Stimulated activated CD4-positive, alpha-beta T cell treated with anti-CD3 and anti-CD28 coated beads, Interleukin-4, amount 100 ng/mL, for 4 hours (primary cell): ENCODE data around the gene TAT.
"Not testable (repeated sequence)": the region's sequence is repeated elsewhere in the genome, so short reads cannot be mapped to it uniquely, and the experiment has no call there.

Source experiments
- DNase-seq, 2 experiments: peaks; one replicate each; pipeline ENCODE4 v3.0.0-alpha.2; 2020

Gene TAT

DNA sequence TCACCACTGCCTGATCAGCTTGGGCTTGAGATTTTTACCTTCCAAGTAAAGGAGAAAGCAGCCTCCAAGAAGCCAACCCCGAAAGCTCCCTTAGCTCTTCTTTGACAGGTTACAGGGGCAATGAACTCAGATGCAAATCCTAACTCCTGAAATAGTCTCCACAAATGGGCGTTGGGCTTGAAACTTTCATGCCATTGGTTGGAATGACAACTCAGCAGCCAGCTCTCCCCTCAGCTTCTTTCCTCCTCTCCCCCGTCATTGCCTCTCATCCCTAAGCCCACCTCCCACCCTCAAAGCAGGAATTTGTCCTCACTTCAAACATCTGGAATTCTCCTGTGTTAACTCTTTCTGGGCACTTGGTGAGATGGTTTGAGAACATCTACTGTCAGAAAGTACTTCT is at the start of gene TAT:
TAT (minus strand) TSS at position 122 of the 400 bp plus-strand sequence. CDS start 677 bp downstream, outside the sequence.
- DNase-seq: no peak

DNA sequence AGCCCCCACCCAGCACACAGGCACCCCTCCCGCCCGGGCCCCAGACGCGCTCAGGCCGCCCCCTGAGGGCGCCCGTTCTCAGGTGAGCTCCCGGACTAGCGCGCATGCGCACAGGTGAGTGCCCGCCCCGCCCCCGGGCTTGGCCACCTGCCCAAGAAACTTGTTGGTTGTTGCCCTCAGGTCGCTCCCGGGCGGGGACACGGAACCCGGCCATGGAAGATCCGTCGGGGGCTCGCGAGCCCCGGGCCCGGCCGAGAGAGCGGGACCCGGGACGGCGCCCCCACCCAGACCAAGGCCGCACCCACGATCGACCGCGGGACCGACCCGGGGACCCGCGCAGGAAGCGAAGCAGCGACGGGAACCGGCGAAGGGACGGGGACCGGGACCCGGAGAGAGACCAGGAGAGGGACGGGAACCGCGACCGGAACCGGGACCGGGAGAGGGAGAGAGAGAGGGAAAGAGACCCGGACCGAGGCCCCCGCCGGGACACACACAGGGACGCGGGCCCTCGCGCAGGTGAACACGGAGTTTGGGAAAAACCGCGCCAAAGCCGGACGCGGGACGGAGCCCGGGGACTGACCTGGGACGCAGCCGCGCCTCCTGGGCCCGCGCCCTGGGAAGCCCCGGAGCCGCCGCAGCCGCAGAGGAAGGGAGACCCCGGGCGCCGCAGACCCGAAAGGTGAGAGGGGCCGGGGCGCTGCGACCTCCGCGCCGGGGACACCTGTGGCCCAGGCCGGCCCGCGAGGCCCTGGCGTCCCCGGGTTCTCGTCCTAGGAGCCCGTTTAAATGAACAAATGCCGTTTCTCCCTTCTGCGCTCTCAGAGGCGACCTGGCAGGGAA is 49.3 kb upstream of the TAT start, which contains the start of gene MARVELD3:
MARVELD3 (plus strand) TSS at position 167 of the 840 bp plus-strand sequence; CDS start at position 213, 46 bp downstream.
- peak in 1 of 2 experiments; percentile 25 for DNase-seq

DNA sequence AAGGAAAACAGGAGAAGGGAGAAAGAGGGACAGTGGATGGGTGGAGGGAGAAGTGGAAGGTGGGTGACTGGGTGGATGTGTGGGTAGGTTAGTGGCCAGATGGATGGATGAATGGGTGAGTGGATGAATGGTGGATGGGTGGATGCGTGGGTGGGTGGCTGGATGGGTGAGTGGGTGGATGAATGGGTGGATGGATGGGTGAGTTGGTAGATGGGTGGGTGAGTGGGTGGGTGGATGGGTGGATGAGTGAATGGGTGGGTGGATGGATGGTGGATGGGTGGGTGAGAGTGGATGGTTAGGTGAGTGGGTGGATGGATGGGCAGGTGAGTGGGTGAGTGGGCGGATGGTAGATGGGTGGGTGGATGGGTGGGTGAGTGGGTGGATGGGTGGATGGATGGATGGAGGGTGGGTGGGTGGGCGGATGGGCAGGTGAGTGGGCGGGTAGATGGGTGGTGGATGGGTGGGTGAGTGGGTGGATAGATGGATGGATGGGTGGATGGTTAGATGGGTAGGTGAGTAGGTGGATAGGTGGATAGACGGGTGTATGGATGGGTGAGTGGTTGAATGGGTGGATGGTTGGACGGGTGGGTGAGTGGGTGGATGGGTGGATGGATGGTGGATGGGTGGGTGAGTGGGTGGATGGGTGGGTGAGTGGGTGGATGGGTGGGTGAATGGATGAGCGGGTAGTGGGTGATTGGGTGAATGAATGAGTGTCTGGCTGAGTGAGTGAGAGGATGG is 48.4 kb upstream of the TAT start:
- no peak for DNase-seq

DNA sequence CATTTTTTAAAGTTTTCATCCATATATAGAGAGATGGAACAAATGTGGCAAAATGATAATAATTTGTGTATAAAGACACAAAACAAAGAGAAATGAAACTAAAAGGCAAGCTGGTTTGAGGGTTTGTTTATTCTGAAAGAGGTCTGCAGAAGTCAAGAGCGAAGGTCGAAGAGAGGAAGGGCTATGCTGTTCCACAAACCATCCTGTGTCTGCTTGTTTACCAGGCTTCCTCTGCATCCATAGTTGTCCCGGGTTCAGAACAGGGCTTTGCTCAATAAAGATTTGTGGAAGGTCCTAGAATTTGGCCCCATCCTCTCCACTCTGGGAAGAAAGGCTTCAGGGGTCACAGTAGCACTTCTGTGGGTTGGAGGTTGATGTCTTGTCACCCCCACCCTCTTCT is 46.7 kb upstream of the TAT start:
- no peak for DNase-seq

DNA sequence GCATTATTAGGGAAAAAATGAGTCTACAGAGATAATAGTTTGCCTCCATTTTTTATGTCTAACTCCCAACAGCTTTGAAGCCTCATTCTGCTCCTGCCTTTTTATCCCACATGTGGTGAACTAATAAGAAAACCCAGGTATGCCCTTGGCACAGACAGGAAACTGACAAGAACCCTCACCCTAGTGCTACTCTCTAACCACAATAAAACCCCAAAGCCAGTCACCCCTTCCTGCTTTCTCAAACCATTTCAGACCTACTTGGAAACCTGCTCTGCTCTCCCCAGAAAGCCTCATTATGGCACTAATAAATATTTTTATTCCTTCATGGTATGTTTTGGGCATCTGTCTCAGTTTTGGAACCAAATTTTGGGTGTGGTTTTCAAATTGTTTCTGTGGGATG is 45.2 kb upstream of the TAT start:
- DNase-seq: no peak

DNA sequence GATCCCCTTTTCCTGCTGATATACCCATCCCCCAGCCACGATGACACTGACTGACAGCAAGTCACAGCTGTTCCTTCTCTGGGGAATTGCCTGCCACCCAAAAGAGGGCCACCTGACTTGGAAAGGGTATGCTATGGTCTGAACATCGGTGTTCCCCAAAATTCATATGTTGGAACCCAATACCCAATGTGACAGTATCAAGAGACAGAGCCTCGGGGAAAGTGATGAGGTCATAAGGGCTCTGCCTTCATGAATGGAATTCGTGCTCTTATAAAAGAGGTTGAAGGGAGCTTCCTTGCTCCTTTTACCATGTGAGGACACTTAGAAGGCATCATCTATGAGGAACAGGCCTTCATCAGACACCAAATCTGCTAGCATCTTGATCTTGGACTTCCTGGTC is 41.5 kb upstream of the TAT start:
- DNase-seq: no peak

DNA sequence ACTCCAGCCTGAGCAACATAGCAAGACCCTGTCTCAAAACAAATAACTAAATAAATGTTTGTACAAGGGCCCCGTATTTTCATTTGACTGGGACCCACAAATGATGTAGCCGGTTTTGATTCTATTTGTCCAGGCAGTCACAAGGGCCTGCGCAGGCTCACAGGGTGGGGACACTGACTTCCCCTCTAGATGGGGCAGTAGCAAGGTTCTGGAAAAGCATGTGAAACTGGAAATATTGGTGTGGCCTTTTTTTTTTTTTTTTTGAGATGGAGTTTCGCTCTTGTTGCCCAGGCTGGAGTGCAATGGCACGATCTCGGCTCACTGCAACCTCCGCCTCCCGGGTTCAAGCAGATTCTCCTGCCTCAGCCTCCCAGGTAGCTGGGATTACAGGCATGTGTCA is 38.1 kb upstream of the TAT start:
- not testable (repeated sequence) for DNase-seq

DNA sequence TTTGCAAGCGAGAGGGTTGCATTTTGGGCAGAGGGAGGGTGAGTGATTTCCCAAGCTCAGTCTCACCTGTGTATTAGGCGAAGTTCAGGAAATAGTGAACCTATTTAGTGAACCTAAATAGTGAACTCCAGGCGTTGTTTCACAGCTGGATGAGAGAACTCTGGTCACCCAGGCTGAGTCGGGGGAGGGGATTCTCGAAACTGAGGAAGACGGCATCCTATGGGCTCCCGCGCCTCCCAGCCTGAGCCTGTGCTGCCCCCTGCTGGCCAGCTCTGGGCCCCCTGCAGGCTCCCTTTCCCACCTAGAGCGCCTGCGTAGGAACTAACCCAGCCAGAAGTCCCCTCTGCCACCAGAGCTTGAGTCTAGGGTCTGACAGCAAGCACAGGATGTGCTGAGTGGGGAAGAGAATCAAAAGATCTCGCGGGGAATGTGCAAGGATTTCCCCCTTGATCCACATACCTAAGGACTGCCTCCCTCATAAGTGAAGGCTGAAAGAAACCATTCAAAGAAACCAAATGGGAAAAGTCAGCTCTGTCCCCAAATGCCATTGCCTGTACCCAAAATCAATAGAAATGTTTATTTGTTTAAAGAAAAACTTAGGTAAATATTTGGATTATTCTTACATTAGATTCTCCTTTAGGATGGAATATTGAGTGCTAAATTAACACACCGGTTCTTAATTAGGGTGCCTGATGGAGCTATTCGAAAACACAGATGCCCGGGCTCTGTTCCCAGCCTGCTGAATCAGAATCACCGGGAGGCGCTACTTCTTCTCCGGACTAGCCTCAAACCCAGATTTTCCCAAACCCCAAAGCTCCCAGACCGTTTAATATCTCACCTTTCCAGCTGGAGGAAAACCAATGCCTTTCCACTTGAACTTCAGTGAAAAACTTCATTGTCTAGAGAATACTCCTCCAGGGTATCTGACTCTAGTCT is 34.3 kb upstream of the TAT start:
- peak; percentile 63 to 81 for DNase-seq

DNA sequence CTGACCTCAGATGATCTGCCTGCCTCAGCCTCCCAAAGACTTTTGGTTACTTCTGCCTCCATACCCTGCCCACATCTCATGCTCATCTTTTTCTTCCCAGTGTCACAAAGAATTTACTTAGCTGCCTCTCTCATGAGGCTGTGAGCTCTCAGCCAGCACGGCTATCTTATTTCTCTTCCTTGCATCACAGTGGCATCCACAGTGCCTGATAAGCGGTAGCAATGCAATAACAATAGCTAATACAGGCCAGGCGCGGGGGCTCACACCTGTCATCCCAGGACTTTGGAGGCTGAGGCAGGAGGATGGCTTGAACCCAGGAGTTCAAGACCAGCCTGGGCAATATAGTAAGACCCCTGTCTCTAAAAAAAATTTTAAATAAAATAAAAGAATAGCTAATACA is 33.6 kb upstream of the TAT start:
- DNase-seq: no peak

DNA sequence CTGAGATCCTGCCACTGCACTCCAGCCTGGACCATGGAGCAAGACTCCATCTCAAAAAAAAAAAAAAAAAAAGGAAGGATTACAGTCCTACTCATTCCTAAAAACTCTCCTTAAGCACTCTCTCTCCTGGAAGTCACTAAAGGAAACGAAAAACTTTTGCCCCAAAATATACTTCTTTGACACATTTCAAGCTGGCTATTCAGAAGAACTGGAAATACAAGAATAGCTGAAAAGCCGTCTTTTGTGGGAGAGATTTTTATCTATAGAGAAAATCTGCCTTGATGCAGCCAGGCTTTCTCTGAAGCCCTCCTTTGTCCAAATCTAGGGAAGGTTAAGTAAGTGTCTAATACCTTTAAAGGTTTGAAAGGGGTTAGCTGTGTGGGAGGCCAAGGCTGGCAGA is 32.2 kb upstream of the TAT start:
- no peak for DNase-seq

DNA sequence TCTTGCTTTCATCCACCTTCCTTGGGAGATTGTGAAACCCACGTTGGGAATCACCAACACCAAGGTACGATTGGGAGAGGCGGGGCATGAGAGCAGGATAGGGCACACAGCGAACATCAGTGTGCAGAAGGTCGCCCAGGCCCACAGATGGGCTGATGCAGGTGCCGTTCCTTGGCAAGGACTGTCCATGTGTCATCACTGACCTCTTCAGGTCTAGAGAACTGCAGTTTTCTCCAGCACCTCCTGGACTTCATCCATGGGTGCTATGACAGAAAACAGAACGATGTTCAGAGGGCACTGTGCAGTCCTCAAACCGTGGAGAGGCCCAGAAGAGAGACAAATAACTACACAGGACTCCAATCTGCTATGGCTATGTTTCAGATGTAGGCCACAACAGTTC is 23.9 kb upstream of the TAT start:
- DNase-seq: no peak

DNA sequence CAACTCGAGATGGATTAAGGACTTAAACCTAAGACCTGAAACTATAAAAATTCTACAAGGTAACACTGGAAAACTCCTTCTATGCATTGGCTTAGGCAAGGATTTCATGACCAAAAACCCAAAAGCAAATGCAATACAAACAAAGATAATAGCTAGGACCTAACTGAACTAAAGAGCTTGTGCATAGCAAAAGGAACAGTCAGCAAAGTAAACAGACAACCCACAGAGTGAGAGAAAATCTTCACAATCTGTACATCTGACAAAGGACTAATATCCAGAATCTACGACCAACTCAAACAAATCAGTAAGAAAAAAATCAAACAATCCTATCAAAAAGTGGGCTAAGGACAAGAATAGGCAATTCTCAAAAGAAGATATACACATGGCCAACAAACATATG is 21.5 kb upstream of the TAT start:
- not testable (repeated sequence) for DNase-seq

DNA sequence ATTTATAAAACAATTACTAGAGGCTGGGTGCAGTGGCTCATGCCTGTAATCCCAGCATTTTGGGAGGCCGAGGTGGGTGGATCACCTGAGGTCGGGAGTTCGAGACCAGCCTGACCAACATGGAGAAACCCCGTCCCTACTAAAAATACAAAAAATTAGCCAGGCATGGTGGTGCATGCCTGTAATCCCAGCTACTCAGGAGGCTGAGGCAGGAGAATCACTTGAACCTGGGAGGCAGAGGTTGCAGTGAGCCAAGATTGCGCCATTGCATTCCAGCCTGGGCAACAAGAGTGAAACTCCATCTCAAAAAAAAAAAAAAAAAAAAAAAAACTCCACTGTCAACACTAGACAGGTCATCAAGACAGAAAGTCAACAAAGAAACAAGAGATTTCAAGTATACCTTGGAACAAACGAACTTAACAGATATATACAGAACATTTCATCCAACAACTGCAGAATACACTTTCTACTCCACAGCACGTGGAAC is 18.5 kb upstream of the TAT start:
- not testable (repeated sequence) for DNase-seq

DNA sequence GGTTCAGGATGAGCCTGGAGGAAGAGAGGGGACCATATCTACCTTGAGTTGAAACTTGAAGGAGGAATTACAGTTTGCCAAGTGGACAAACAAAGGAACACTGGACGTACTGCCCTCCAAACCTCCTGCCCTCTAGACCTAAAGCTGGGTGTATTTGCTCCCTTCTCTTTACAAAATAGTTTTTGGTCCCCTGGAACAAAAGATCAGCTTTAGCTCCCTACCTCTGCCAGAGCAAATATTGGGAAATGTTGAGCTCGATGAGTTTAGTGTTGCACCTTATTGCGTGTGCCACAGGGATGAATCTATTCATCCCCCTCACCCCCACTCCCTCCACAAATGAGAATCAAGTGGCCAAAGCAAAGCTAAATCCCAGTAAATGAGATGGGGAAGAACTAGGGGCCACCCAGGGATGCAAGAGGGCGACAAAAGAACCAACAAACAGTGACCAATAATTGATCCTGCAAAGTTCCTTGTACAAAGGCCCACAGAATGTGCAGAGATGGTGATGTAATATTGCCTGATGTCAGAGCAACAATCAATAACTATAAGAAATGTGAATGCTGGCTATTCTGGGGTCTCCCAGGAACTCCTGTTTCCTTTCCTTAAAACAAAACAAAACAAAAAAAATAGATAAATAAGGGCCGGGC is 17.2 kb upstream of the TAT start:
- DNase-seq: no peak

DNA sequence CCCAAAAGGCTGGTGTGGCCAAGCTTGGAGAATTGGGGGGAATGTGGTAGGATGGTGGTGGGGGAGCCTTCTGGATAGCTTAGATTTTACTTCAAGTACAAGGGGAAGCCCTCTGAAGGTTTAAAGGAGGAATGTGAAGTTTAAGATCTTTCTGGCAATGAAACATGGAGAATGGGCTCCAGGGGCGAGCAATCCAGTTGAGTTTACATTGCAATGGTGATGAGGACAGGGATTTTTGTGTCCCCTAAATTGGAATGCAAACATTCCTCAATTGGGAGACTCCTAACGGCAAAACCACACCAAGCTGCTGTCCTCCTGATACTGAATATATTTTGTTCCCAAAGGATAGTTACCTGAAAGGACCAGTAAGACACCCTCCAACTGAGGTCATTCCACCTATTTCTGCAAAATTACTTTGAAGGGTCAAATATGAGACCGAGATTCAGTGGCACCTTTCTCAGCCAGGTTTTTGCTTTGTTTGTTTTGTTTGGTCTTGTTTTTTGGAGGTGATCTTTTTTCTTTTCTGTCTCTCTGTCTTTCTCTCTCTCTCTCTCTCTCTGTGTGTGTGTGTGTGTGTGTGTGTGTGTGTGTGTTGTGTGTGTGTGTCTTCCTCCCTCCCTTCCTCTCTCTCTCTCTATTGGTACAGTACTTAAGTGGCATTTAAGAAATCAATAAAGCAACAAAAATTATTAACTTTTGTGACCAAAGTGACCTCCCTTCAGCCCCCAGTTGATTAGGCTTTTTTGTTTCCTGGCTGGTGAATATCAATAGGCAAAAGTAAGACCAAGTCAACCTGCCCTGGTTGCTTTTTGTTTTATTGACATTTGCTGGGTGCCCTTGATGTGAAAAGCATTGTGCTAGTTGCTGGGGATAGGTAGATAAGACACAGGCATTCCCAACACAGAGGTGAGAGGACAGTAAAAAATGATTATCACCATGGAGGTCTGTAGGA is 16.4 kb upstream of the TAT start:
- DNase-seq: no peak

DNA sequence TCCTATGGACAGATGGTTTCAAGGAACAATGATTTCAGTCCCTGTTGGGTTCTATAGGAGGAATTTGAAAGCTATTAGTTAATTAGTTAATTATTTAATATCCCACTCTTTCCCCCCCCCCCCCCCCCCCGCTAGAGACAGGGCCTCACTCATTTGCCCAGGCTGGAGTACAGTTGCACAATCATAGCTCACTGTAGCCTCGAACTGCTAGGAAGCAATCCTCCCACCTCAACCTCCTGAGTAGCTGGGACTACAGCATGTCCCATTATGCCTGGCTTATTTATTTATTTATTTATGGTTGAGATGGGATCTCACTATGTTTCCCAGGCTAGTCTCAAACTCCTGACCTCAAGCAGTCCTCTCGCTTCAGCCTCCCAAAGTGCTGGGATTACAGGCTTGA is 15.0 kb upstream of the TAT start:
- DNase-seq: no peak

DNA sequence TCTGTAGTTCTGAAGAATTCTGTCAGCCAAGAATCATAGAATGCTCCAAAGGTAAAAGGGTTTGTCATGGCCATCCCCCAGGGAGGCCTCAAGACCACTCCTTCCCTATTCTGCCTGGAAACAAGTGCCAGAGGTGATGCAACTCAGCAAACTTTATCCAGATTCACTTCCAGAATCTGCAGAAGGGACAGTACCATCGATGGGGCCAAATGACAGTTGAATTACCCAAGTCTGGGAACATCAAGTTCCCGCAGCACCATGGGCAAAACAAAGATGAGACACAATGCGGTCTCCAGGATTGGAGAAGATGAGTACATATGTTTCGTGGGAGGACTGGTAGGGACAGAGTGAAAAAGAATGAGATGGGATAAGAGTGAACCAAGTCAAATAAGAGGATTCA is 13.7 kb upstream of the TAT start:
- no peak for DNase-seq

DNA sequence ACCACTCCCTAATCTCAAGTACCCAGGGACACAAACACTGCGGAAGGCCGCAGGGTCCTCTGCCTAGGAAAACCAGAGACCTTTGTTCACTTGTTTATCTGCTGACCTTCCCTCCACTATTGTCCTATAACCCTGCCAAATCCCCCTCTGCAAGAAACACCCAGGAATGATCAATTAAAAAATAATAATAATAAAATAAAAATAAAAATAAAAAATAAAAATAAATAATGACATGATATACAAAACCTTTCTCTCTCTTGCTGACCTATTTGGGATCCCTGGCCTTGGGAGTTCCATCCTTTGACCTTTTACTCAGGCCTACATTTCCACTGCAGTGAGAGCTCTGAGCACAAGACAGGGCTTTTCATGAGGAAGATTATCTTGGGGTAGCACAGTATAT is 13.2 kb upstream of the TAT start:
- not testable (repeated sequence) for DNase-seq

DNA sequence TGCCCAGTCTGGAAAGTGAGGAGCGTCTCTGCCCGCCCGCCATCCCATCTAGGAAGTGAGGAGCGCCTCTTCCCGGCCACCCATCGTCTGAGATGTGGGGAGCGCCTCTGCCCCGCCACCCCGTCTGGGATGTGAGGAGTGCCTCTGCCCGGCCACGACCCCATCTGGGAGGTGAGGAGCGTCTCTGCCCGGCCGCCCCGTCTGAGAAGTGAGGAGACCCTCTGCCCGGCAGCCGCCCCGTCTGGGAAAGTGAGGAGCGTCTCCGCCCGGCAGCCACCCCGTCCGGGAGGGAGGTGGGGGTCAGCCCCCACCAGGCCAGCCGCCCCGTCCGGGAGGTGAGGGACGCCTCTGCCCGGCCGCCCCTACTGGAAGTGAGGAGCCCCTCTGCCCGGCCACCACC is 12.4 kb upstream of the TAT start:
- DNase-seq: not testable (repeated sequence)

DNA sequence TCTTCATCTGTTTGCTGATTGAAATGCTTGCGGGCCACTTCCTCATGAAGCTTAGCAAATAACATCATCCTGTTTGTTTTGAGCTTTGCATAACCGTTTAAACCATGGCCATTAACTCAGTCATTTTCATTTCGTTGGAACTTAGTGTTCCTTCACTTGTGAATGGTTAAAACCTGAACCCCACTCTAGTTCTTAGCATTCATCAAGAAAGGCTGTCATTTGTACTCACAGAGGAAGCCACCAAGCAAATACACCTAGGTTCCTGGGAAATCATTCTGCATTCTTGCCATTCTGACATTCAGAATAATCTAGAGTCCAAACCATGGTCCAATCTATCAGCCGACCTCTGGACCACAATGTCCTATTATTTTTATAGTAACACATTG is 8.4 kb upstream of the TAT start:
- DNase-seq: no peak
